ENCODE measurements around the gene MRPL1. TPM values are rescaled to one million over a fixed set of nuclear protein-coding genes. Genes with fewer than 3 reads are reported as not detected.
A peak's percentile ranks its signal among the peaks of the same experiment; 100 is the strongest.

Gene MRPL1
- total and polyA plus RNA-seq, 2 of the 13 experiments (the other 11 are each of a cell fraction or from before 2014, with no cell fraction given): 23.3 to 61.5 TPM

DNA sequence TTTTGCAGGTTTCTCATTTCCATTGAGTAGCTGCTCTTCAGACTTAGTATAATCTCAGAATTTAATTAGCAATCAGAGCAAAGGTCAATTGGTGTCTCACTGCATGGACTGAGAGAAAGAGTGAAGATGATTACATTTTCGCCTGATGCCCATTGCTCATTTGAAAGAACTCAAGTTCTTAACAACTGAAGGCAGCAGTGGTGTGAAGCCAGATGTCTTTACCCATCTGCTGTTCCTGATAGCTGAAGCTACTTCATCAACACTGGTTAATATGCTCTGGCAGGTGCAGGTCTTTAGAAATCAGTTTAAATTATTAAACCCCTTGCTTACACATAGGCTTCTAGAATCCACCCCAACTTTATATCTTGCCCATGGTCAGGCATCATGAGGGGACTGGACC is 130.0 kb downstream of the MRPL1 start:
- in situ Hi-C loops (cut with HindIII; ENCODE audit: extremely low pct_ligation_motif_present, low pct_unique_long_range_greater_than_20kb): loop anchor here (5.0 kb wide), 1 partner anchor 65 kb away; the partner anchor contains the start of gene FRAS1
- ChIA-PET CTCF (ENCODE audit: low intra/inter-chr PET ratio, low total read pairs) (interaction anchor here (1.1 kb wide), 1 partner anchor 64 kb away, joined by 3 read pairs; no protein-coding TSS in a partner anchor), POLR2A (no interaction called here)
- Histone ChIP-seq H3K4me2 (ENCODE audit: low read depth, low read length) (no peak overlapping the region), H3K36me3 (replicated peaks in 1 of 2; ENCODE audit: control insufficient read depth in 1 of 2, insufficient read depth in 2 of 2, low read length in 2 of 2) (no peaks in the 10 kb centered on the region), H3K9me3 (ENCODE audit: low read length) (no peaks in the 10 kb centered on the region), H2AFZ (ENCODE audit: low read length) (no peak overlapping the region), H4K20me1 (ENCODE audit: insufficient read depth, low read length) (no peaks in the 10 kb centered on the region), H3K9ac (ENCODE audit: insufficient read depth, low read depth, low read length) (no peak overlapping the region), H3K27ac (ENCODE audit: extremely low read length, insufficient read depth, low read length) (no peak overlapping the region), H3K79me2 (ENCODE audit: insufficient read depth, low read length) (no peaks in the 10 kb centered on the region), H3K4me1 (ENCODE audit: insufficient read depth, low read length) (peaks cover 56% of the 10 kb centered on the region), H3K4me3 (replicated peaks in 1 of 3; ENCODE audit: insufficient read depth in 1 of 3, low read depth in 2 of 3, low read length in 3 of 3) (no peak overlapping the region), H3K27me3 (ENCODE audit: control insufficient read depth in 1 of 2, insufficient read depth in 2 of 2, low read length in 2 of 2) (no peaks in the 10 kb centered on the region)
- WGBS (ENCODE audit: low lambda C conversion rate): 90% methylated on average over 1 of the region's 1 CpG
- TF ChIP-seq THAP8 (CRISPR knock-in tag; IDR thresholded peaks at IDR 0.05; ENCODE audit: borderline replicate concordance) (no peak), ZNF543 (CRISPR knock-in tag; IDR thresholded peaks at IDR 0.05) (no peak)
- FAIRE-seq (no peak), ATAC-seq (no peak), DNase-seq (ENCODE audit: low spot score) (no peak)
- intact Hi-C loops (cut with micrococcal nuclease; ENCODE audit: unreplicated experiment): no loop called here
- no TSS peak for BruUV-seq (replicated peaks)

DNA sequence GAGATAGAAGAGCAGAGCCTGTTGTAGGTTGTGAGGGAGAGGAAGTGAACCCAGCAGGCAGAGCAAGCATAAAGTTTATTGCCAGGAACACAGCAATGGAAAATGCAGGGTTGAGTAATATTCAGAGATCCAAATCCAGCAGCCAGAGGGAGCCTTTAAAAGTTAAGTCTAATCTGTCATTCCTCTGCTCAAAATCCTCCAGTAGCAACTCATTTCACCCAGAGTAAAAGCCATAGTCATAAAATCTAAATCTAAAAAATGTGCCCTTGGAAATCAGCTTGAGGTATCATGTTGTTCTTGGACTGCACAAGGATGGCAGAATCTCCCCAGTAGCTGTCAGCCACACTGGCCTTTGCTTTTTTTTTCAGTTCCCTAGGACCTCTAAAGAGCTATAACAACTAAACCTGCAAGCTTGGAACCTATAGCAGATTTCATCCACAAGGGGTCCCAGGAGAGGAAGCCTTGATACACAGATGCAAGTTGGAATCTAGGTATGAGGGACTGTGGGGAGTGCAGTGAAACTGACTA is 131.6 kb downstream of the MRPL1 start:
- ChIA-PET CTCF (ENCODE audit: low intra/inter-chr PET ratio, low total read pairs) (interaction anchor here (0.9 to 2.7 kb wide), 4 partner anchors 29 to 523 kb away, joined by 3 to 15 read pairs (median 4); partner anchors contain the start of gene FRAS1), POLR2A (interaction anchor here (1.6 to 1.9 kb wide), 3 partner anchors 18 to 65 kb away, joined by 4 to 19 read pairs (median 12); partner anchors contain the start of gene FRAS1)
- Histone ChIP-seq H3K4me2 (ENCODE audit: low read depth, low read length) (peak overlapping the region; percentile 61), H3K36me3 (replicated peaks in 1 of 2; ENCODE audit: control insufficient read depth in 1 of 2, insufficient read depth in 2 of 2, low read length in 2 of 2) (no peaks in the 10 kb centered on the region), H3K9ac (ENCODE audit: insufficient read depth, low read depth, low read length) (no peak overlapping the region), H4K20me1 (ENCODE audit: insufficient read depth, low read length) (no peaks in the 10 kb centered on the region), H3K27me3 (ENCODE audit: control insufficient read depth in 1 of 2, insufficient read depth in 2 of 2, low read length in 2 of 2) (no peaks in the 10 kb centered on the region), H3K4me3 (replicated peaks in 1 of 3; ENCODE audit: insufficient read depth in 1 of 3, low read depth in 2 of 3, low read length in 3 of 3) (peak overlapping the region in 1 of 3 experiments; percentile 13; a peak in 1 of 6 replicates), H3K4me1 (ENCODE audit: insufficient read depth, low read length) (peaks cover 60% of the 10 kb centered on the region), H3K9me3 (ENCODE audit: low read length) (no peaks in the 10 kb centered on the region), H3K79me2 (ENCODE audit: insufficient read depth, low read length) (no peaks in the 10 kb centered on the region), H2AFZ (ENCODE audit: low read length) (no peak overlapping the region), H3K27ac (ENCODE audit: extremely low read length, insufficient read depth, low read length) (no peak overlapping the region)
- in situ Hi-C loops (cut with HindIII; ENCODE audit: extremely low pct_ligation_motif_present, low pct_unique_long_range_greater_than_20kb): loop anchor here (5.0 kb wide), 1 partner anchor 63 kb away; the partner anchor contains the start of gene FRAS1
- peak; percentile 87 for FAIRE-seq
- intact Hi-C loops (cut with micrococcal nuclease; ENCODE audit: unreplicated experiment): loop anchor here (1.0 to 2.0 kb wide), 3 partner anchors 35 to 523 kb away; no protein-coding TSS in a partner anchor
- no TSS peak for BruUV-seq (replicated peaks)
- DNase-seq (ENCODE audit: low spot score): peak; percentile 84
- peak; percentile 95 for ATAC-seq
- TF ChIP-seq SAP130 (CRISPR knock-in tag; IDR thresholded peaks at IDR 0.05; ENCODE audit: low read depth) (peak; percentile 52), YEATS2 (CRISPR knock-in tag; IDR thresholded peaks at IDR 0.05; ENCODE audit: borderline replicate concordance) (peak; percentile 42; the same call in 1 of the 2 replicates), ZNF30 (CRISPR knock-in tag; IDR thresholded peaks at IDR 0.05) (no peak), BCL6 (CRISPR knock-in tag; IDR thresholded peaks at IDR 0.05) (0 out of 2 replicates have a peak, but pooled peaks have one; percentile 18), HDAC2 (CRISPR knock-in tag; IDR thresholded peaks at IDR 0.05) (peak; percentile 52; the same call in 1 of the 2 replicates), IRF2 (CRISPR knock-in tag; IDR thresholded peaks at IDR 0.05) (0 out of 2 replicates have a peak, but pooled peaks have one; percentile 32), SIN3A (IDR thresholded peaks at IDR 0.05; ENCODE audit: borderline replicate concordance, low read depth, low read length) (no peak), ARNT2 (CRISPR knock-in tag; IDR thresholded peaks at IDR 0.05; ENCODE audit: low read depth) (0 out of 2 replicates have a peak, but pooled peaks have one; percentile 33), KLF11 (CRISPR knock-in tag; IDR thresholded peaks at IDR 0.05) (0 out of 2 replicates have a peak, but pooled peaks have one; percentile 35), NBN (conservative IDR thresholded peaks at IDR 0.05) (no peak), ZNF362 (CRISPR knock-in tag; IDR thresholded peaks at IDR 0.05; ENCODE audit: borderline replicate concordance) (peak; percentile 85; the same call in 1 of the 2 replicates), ZFP82 (CRISPR knock-in tag; IDR thresholded peaks at IDR 0.05; ENCODE audit: borderline replicate concordance) (no peak)
- TF ChIP-seq, protein P1, sequence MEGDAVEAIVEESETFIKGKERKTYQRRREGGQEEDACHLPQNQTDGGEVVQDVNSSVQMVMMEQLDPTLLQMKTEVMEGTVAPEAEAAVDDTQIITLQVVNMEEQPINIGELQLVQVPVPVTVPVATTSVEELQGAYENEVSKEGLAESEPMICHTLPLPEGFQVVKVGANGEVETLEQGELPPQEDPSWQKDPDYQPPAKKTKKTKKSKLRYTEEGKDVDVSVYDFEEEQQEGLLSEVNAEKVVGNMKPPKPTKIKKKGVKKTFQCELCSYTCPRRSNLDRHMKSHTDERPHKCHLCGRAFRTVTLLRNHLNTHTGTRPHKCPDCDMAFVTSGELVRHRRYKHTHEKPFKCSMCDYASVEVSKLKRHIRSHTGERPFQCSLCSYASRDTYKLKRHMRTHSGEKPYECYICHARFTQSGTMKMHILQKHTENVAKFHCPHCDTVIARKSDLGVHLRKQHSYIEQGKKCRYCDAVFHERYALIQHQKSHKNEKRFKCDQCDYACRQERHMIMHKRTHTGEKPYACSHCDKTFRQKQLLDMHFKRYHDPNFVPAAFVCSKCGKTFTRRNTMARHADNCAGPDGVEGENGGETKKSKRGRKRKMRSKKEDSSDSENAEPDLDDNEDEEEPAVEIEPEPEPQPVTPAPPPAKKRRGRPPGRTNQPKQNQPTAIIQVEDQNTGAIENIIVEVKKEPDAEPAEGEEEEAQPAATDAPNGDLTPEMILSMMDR (CRISPR knock-in tag; IDR thresholded peaks at IDR 0.05): peak; percentile 83
